IPS-NIHi7 (cell line): ENCODE results near the gene ZFAND2B.
A peak's percentile ranks its signal among the peaks of the same experiment; 100 is the strongest.

Source experiments
- DNase-seq: peaks from one replicate; pipeline ENCODE4 v3.0.0; 2012; ENCODE audit warnings: mixed read lengths; ENCODE audit errors: extremely low spot score

The ZFAND2B gene

GRCh38 chr2:219204425-219205164, 2.0 kb upstream of the ZFAND2B start:
- no peak for DNase-seq

GRCh38 chr2:219205165-219205538, 1.4 kb upstream of the ZFAND2B start:
- DNase-seq, result no peak

GRCh38 chr2:219205981-219206327, 628 bp upstream of the ZFAND2B start:
- no peak for DNase-seq

- DNase-seq, result peak; percentile 19
Observed at GRCh38 chr2:219207134-219207883, 727 bp downstream of the ZFAND2B start.

- DNase-seq, result no peak
Observed at GRCh38 chr2:219207884-219208740, 1.5 kb downstream of the ZFAND2B start.

GRCh38 chr2:219209236-219210195, 2.9 kb downstream of the ZFAND2B start:
- no peak for DNase-seq

- DNase-seq, result no peak
Observed at GRCh38 chr2:219210196-219210885, 3.8 kb downstream of the ZFAND2B start.

GRCh38 chr2:219210886-219211362, 4.3 kb downstream of the ZFAND2B start:
- DNase-seq, result no peak

GRCh38 chr2:219213026-219213415, 6.4 kb downstream of the ZFAND2B start:
- DNase-seq, result no peak

GRCh38 chr2:219213486-219214071, 7.0 kb downstream of the ZFAND2B start:
- DNase-seq, result no peak

GRCh38 chr2:219214141-219214540, 7.6 kb downstream of the ZFAND2B start:
- DNase-seq, result no peak

GRCh38 chr2:219214786-219215185, 8.2 kb downstream of the ZFAND2B start:
- DNase-seq, result no peak

GRCh38 chr2:219215871-219216534, 9.4 kb downstream of the ZFAND2B start:
- DNase-seq, result no peak

GRCh38 chr2:219216535-219216915, 9.9 kb downstream of the ZFAND2B start:
- no peak for DNase-seq

- DNase-seq, result peak; percentile 77
Observed at GRCh38 chr2:219218217-219218731, 11.7 kb downstream of the ZFAND2B start.

GRCh38 chr2:219218732-219219701, 12.4 kb downstream of the ZFAND2B start, which contains the start of gene ABCB6:
TSS of gene ABCB6 (minus strand) at chr2:219218958. CDS start at chr2:219218673, 285 bp downstream.
- DNase-seq, result peak; percentile 93

- DNase-seq, result no peak
Observed at GRCh38 chr2:219219784-219220532, 13.4 kb downstream of the ZFAND2B start.
